Sigmoid colon (tissue), 7 donors: ENCODE results near the gene NTHL1. TPM values are rescaled to one million over a fixed set of nuclear protein-coding genes. Genes with fewer than 3 reads are reported as not detected.

Experiments used
- DNase-seq: peaks from one replicate; pipeline ENCODE4 v3.0.0-alpha.2; 2019
- H3K27ac ChIP-seq, 4 donors: fragments of 200-600 bp; sonication (generic); one replicate each; pipeline ENCODE4 v1.5.1; 2016 to 2019; ENCODE audit warnings: mild to moderate bottlenecking in 1 of 4
- H3K27me3 ChIP-seq, 3 donors: fragments of 200-600 bp; sonication (generic); one replicate each; pipeline ENCODE4 v1.5.1; 2019; ENCODE audit warnings: mild to moderate bottlenecking in 1 of 3
- H3K36me3 ChIP-seq, 4 donors: fragments of 200-600 bp; sonication (generic); one replicate each; pipeline ENCODE4 v1.5.1; 2016 to 2019
- H3K4me1 ChIP-seq, 4 donors: fragments of 200-600 bp; sonication (generic); one replicate each; pipeline ENCODE4 v1.5.1; 2017 to 2019
- H3K4me3 ChIP-seq, 4 donors: fragments of 200-600 bp; sonication (generic); one replicate each; pipeline ENCODE4 v1.5.1; 2017 to 2019; ENCODE audit warnings: mild to moderate bottlenecking in 2 of 4, moderate library complexity in 1 of 4
- H3K9me3 ChIP-seq, 4 donors: fragments of 200-600 bp in 3 of 4; sonication (generic) in 3 of 4; one replicate each; pipeline versions ENCODE4 v1.5.1 to v1.6.1; 2013 to 2019
- EP300 ChIP-seq, 4 donors: sonication (generic); formaldehyde crosslinking; IDR thresholded peaks; one replicate each; pipeline ENCODE4 v1.6.1; 2017; ENCODE audit warnings: antibody characterized with exemption in 4 of 4
- POLR2A ChIP-seq, 2 donors: fragments of 450-650 bp; IDR thresholded peaks; one replicate each; pipeline ENCODE4 v1.6.1; 2016; ENCODE audit warnings: antibody characterized with exemption in 2 of 2, mild to moderate bottlenecking in 2 of 2, moderate library complexity in 2 of 2
- POLR2AphosphoS5 ChIP-seq, 4 donors: sonication (generic); formaldehyde crosslinking; IDR thresholded peaks; one replicate each; pipeline ENCODE4 v1.6.1; 2017; ENCODE audit warnings: antibody characterized with exemption in 4 of 4
- WGBS, 2 donors: extraction: QIAGEN DNeasy Blood & Tissue Kit; methylation state at CpG; one replicate each; pipeline ENCODE4 v1.1.7; 2013; 5-methylcytosine and 5-hydroxymethylcytosine counted together
- intact Hi-C: fragments of 100-400 bp; cut with DNase I; formaldehyde crosslinking; loops from one replicate; pipeline ENCODE4 v1.15.1; 2023
- polyA plus RNA-seq, 3 donors: library from polyadenylated mRNA; stranded (reverse); fragments of 200-250 nt; gene quantifications; one replicate each; pipeline ENCODE4 v1.2.3, GENCODE V29; 2013
- total RNA-seq, 4 donors: library from RNA; depleted of rRNA; stranded (reverse); fragments of >200 nt; gene quantifications; one replicate each; pipeline ENCODE4 v1.1.0, GENCODE V29; 2016
- TF ChIP-seq, protein P1 (sequence below), 4 experiments: fragments of 450-650 bp in 3 of 4; fragments of 200-600 bp in 1 of 4; IDR thresholded peaks; one replicate each; pipeline ENCODE4 v1.5.1; 2016 to 2019; ENCODE audit warnings: antibody characterized with exemption in 4 of 4, mild to moderate bottlenecking in 3 of 4, moderate library complexity in 2 of 4
- donor health status: healthy with polysubstance abuse.
- donor health status: Bipolar disorder and iron deficiency.
- donor health status: healthy.

The NTHL1 gene
- total and polyA plus RNA-seq, 7 donors: 18.4 to 44.5 (median 28.5) TPM

DNA sequence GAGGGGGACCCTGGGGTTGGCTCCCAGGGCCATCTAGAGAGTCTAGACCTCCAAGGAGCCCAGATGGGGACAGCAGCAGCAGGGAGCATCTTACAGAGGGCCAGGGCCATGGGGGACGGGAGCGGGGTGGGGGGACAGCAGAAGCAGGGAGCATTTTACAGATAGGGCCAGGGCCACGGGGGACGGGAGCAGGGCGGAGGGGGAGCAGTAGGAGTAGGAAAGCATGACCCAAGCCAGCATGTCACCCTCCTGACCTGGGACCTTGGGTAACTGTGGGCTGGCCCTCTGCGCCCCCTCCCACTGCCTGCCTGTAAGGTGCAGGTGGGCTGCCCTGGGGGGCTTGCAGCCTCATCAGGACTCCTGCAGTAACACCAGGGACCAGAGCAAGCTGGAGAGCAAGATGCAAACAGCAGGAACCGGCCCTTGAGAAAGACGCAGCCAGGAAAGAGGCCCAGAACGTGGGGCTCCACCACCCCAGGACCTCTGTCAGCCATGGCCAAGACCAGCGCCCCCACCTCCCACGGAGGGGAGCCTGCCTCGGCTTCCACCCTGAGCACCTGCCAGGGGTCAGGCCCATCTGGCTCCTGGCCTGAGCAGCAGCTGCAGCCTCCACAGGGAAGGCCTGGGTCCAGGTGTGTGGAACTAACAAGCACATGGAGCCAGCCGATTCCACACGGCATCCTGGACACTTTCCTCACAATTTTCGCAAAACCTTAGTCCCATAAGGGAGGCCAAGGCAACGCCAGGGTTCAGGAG is 40.4 kb downstream of the NTHL1 start:
- no peak overlapping the region for H3K4me3 ChIP-seq
- H3K36me3 ChIP-seq: peaks cover 2 to 13% (median 7%) of the 10 kb centered on the region in 4 donors
- no peak for TF ChIP-seq POLR2AphosphoS5 (IDR thresholded peaks at IDR 0.05)
- no peak for TF ChIP-seq EP300 (IDR thresholded peaks at IDR 0.05)
- TF ChIP-seq, protein P1, sequence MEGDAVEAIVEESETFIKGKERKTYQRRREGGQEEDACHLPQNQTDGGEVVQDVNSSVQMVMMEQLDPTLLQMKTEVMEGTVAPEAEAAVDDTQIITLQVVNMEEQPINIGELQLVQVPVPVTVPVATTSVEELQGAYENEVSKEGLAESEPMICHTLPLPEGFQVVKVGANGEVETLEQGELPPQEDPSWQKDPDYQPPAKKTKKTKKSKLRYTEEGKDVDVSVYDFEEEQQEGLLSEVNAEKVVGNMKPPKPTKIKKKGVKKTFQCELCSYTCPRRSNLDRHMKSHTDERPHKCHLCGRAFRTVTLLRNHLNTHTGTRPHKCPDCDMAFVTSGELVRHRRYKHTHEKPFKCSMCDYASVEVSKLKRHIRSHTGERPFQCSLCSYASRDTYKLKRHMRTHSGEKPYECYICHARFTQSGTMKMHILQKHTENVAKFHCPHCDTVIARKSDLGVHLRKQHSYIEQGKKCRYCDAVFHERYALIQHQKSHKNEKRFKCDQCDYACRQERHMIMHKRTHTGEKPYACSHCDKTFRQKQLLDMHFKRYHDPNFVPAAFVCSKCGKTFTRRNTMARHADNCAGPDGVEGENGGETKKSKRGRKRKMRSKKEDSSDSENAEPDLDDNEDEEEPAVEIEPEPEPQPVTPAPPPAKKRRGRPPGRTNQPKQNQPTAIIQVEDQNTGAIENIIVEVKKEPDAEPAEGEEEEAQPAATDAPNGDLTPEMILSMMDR (IDR thresholded peaks at IDR 0.05): no peak
- WGBS, 2 donors: 81 to 83% methylated on average over 16 of the region's 16 CpGs
- H3K27me3 ChIP-seq: no peaks in the 10 kb centered on the region
- H3K9me3 ChIP-seq: no peaks in the 10 kb centered on the region
- H3K4me1 ChIP-seq: peaks cover 0 to 73% (median 61%) of the 10 kb centered on the region in 4 donors
- intact Hi-C loops: no loop called here
- peak overlapping the region in 1 of 4 donors; percentile 89 for H3K27ac ChIP-seq
- DNase-seq: no peak

DNA sequence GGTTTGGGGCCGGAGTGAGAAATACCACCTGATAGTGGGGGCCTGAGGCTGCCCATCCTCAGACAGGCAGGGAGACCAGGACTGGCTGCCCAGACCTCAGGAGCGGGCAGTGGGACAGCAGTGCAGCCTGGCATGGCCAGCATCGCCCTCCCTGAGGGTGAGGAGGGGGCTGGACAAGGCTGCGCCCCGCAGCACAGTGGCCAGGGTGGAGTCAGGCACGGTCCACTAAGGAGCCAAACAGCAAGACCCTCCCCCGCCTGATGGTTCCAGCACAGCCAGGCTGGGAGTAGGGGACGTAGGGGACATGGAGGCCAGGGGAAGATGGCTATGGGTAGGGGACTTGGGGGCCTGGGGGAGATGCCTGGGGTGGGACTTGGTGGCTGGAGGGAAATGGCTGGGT is 41.3 kb downstream of the NTHL1 start:
- peaks cover 0 to 73% (median 61%) of the 10 kb centered on the region in 4 donors for H3K4me1 ChIP-seq
- intact Hi-C loops: no loop called here
- DNase-seq: no peak

DNA sequence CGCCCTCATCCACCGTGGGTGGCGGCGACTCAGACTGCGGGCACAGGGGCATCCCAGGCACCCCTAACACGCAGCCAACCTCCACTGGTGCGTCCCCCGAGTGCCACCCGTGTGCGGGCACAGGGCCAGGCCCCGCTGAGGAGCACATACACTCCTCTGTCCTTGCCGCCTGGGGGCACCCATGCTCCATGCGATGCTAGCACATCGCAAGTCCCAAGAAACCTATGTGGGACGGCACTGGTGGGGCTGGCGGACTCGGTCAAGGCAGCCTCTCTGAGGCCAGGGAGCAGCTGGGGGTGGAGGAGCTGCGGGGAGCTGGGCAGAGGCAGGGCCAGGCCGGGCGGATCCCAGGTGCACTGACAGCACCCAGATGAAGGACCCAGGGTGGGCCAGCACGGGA is 42.0 kb downstream of the NTHL1 start:
- TF ChIP-seq POLR2A (IDR thresholded peaks at IDR 0.05) (no peak), POLR2AphosphoS5 (IDR thresholded peaks at IDR 0.05) (no peak), EP300 (IDR thresholded peaks at IDR 0.05) (no peak)
- TF ChIP-seq, protein P1 (IDR thresholded peaks at IDR 0.05): no peak
- Histone ChIP-seq H3K36me3 (peaks cover 16 to 29% (median 22%) of the 10 kb centered on the region in 4 donors), H3K27ac (no peak overlapping the region), H3K4me1 (peaks cover 0 to 70% (median 60%) of the 10 kb centered on the region in 4 donors), H3K9me3 (no peaks in the 10 kb centered on the region), H3K4me3 (no peak overlapping the region), H3K27me3 (no peaks in the 10 kb centered on the region)
- DNase-seq: no peak
- WGBS, 2 donors: 77 to 88% methylated on average over 21 of the region's 21 CpGs
- intact Hi-C loops: no loop called here

More for the DNA sequence above, 41.3 kb downstream of the NTHL1 start:
- WGBS, 2 donors: 93 to 94% methylated on average over 8 of the region's 8 CpGs
- TF ChIP-seq POLR2AphosphoS5 (IDR thresholded peaks at IDR 0.05) (no peak), EP300 (IDR thresholded peaks at IDR 0.05) (no peak), POLR2A (IDR thresholded peaks at IDR 0.05) (no peak)
- TF ChIP-seq, protein P1 (IDR thresholded peaks at IDR 0.05): no peak
- Histone ChIP-seq H3K27ac (no peak overlapping the region), H3K27me3 (no peaks in the 10 kb centered on the region), H3K36me3 (peaks cover 11 to 22% (median 17%) of the 10 kb centered on the region in 4 donors), H3K4me3 (no peak overlapping the region), H3K9me3 (no peaks in the 10 kb centered on the region)

DNA sequence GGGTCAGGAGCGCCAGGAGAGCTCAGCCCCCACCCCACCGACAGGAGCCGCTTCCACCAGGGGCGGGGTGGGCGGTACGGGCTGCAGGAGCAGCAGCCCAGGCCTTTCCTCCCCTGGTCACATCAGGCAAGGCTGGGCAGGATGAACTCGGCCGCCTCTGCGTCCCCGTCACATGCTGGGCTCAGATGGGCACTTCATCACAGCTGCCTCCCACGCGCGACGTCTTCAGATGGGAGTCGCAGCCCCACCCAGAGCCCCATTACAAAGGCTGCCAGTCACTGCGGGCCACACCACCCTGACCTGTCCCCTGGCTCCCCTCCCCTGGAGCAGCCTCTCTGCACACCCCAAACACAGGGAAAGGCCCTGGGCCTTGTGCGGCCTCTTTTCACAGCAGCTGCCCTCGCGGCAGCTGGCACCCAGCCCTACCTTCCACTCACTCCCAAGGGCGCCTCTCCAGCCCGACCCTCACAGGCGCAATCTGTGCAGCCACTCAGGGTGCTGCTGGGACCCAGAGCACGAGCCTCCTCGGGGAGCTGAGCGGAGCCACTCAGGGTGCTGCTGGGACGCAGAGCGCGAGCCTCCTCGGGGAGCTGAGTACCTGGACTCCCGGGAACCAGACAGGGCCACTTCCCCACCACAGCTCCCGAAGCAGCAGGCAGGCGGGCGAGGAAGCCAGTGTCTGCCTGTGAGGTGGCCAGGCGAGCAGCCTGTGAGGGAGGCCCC is 42.7 kb downstream of the NTHL1 start:
- Histone ChIP-seq H3K27ac (peak overlapping the region in 1 of 4 donors; percentile 37), H3K4me3 (no peak overlapping the region), H3K9me3 (no peaks in the 10 kb centered on the region), H3K4me1 (peaks cover 0 to 63% (median 54%) of the 10 kb centered on the region in 4 donors), H3K27me3 (no peaks in the 10 kb centered on the region), H3K36me3 (peaks cover 20 to 36% (median 28%) of the 10 kb centered on the region in 4 donors)
- no peak for DNase-seq
- intact Hi-C loops: no loop called here
- WGBS, 2 donors: 84 to 85% methylated on average over 34 of the region's 34 CpGs
- TF ChIP-seq, protein P1 (IDR thresholded peaks at IDR 0.05): no peak
- TF ChIP-seq POLR2AphosphoS5 (IDR thresholded peaks at IDR 0.05): no peak
- TF ChIP-seq POLR2A (IDR thresholded peaks at IDR 0.05): no peak
- TF ChIP-seq EP300 (IDR thresholded peaks at IDR 0.05): no peak
